HG03280 (cell line): ENCODE data around the gene KCNC2.

Experiments used
- ATAC-seq: cut with Tn5 transposase; IDR thresholded peaks from one replicate; pipeline ENCODE4 v1.9.1; 2021; ENCODE audit warnings: mild to moderate bottlenecking, moderate library complexity; ENCODE audit not compliant: unreplicated experiment

The KCNC2 gene

GRCh38 chr12:75162845-75163244 is 46.8 kb downstream of the KCNC2 start:
- ATAC-seq = no peak

GRCh38 chr12:75161488-75161887 is 48.2 kb downstream of the KCNC2 start:
- ATAC-seq = no peak

- no peak for ATAC-seq
Observed at GRCh38 chr12:75157385-75157784, 52.3 kb downstream of the KCNC2 start.

GRCh38 chr12:75155962-75156361 is 53.7 kb downstream of the KCNC2 start:
- no peak for ATAC-seq

- ATAC-seq = no peak
Observed at GRCh38 chr12:75154388-75154787, 55.3 kb downstream of the KCNC2 start.

GRCh38 chr12:75139196-75139595 is 70.4 kb downstream of the KCNC2 start:
- ATAC-seq = no peak

- ATAC-seq = no peak
Observed at GRCh38 chr12:75137896-75138295, 71.7 kb downstream of the KCNC2 start.

GRCh38 chr12:75135026-75135425 is 74.6 kb downstream of the KCNC2 start:
- ATAC-seq = no peak

GRCh38 chr12:75130811-75131210 is 78.8 kb downstream of the KCNC2 start:
- ATAC-seq = no peak

- ATAC-seq = no peak
Observed at GRCh38 chr12:75129275-75129674, 80.4 kb downstream of the KCNC2 start.

- no peak for ATAC-seq
Observed at GRCh38 chr12:75121036-75121705, 88.5 kb downstream of the KCNC2 start.

- no peak for ATAC-seq
Observed at GRCh38 chr12:75120311-75120711, 89.3 kb downstream of the KCNC2 start.

GRCh38 chr12:75116646-75117198 is 92.9 kb downstream of the KCNC2 start:
- no peak for ATAC-seq

GRCh38 chr12:75115748-75116147 is 93.9 kb downstream of the KCNC2 start:
- no peak for ATAC-seq

- ATAC-seq = no peak
Observed at GRCh38 chr12:75103822-75104221, 105.8 kb downstream of the KCNC2 start.

- no peak for ATAC-seq
Observed at GRCh38 chr12:75101781-75102180, 107.9 kb downstream of the KCNC2 start.

GRCh38 chr12:75099210-75099609 is 110.4 kb downstream of the KCNC2 start:
- no peak for ATAC-seq

GRCh38 chr12:75097003-75097402 is 112.6 kb downstream of the KCNC2 start:
- ATAC-seq = no peak

- ATAC-seq = no peak
Observed at GRCh38 chr12:75087654-75088053, 122.0 kb downstream of the KCNC2 start.

GRCh38 chr12:75086091-75087038 is 123.3 kb downstream of the KCNC2 start:
- no peak for ATAC-seq

GRCh38 chr12:75081305-75081704 is 128.3 kb downstream of the KCNC2 start:
- ATAC-seq = no peak

- no peak for ATAC-seq
Observed at GRCh38 chr12:75080582-75080981, 129.1 kb downstream of the KCNC2 start.
